Measurements from ENCODE around the gene NR1H2.

NR1H2 gene

DNA sequence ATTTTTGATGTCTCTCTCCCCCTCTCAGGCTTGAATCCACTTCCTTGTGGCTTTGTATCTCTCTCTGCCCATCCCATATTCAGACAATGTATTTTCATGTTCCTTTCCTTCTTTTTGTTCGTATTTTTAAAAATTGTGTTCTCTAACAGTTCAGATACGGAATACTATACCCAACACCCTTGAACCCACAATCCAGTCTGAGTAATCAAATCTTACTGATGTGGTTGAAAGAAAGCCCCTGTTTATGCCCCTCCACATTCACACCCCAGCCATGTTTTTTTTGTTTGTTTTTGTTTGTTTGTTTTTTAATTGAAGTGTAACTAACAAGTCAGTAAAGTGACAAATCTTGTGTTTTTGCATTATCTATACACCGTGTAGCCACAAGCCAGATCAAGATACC, 43.9 kb downstream of the NR1H2 start:
- ChIA-PET CTCF (interaction anchor here (1.5 to 3.9 kb wide), 4 partner anchors 8 to 136 kb away, joined by 3 to 14 read pairs (median 4); no protein-coding TSS in a partner anchor), POLR2A (no interaction called here)
- TF ChIP-seq, protein P1, sequence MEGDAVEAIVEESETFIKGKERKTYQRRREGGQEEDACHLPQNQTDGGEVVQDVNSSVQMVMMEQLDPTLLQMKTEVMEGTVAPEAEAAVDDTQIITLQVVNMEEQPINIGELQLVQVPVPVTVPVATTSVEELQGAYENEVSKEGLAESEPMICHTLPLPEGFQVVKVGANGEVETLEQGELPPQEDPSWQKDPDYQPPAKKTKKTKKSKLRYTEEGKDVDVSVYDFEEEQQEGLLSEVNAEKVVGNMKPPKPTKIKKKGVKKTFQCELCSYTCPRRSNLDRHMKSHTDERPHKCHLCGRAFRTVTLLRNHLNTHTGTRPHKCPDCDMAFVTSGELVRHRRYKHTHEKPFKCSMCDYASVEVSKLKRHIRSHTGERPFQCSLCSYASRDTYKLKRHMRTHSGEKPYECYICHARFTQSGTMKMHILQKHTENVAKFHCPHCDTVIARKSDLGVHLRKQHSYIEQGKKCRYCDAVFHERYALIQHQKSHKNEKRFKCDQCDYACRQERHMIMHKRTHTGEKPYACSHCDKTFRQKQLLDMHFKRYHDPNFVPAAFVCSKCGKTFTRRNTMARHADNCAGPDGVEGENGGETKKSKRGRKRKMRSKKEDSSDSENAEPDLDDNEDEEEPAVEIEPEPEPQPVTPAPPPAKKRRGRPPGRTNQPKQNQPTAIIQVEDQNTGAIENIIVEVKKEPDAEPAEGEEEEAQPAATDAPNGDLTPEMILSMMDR (IDR thresholded peaks at IDR 0.05; ENCODE audit: control extremely low read depth, extremely low read depth, low read depth, missing control alignments), result no peak
- DNase-seq (ENCODE audit: extremely low spot score), result no peak

DNA sequence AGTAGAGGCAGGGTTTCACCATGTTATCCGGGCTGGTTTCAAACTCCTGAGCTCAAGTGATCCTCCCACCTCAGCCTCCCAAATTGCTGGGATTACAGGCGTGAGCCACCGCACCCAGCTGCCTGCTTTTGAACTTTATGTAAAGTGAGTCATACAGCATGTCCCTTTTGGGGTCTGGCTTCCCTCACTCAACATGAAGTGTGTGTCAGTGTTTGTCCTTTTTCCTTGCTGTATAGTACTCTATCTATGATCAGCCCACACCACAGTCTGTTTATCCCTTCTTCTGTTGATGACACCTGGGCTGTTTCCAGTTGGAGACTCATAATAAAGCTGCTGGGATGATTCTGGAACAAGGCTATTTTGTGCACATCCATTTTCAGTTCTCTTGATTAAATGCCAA, 44.6 kb downstream of the NR1H2 start:
- TF ChIP-seq, protein P1 (IDR thresholded peaks at IDR 0.05; ENCODE audit: control extremely low read depth, extremely low read depth, low read depth, missing control alignments), result no peak
- no peak for DNase-seq (ENCODE audit: extremely low spot score)
- POLR2A ChIA-PET, result interaction anchor here (0.5 kb wide), 1 partner anchor 9 kb away, joined by 5 read pairs; no protein-coding TSS in a partner anchor
- CTCF ChIA-PET, result interaction anchor here (1.5 to 1.7 kb wide), 3 partner anchors 40 to 135 kb away, joined by 3 to 5 read pairs (median 3); no protein-coding TSS in a partner anchor

DNA sequence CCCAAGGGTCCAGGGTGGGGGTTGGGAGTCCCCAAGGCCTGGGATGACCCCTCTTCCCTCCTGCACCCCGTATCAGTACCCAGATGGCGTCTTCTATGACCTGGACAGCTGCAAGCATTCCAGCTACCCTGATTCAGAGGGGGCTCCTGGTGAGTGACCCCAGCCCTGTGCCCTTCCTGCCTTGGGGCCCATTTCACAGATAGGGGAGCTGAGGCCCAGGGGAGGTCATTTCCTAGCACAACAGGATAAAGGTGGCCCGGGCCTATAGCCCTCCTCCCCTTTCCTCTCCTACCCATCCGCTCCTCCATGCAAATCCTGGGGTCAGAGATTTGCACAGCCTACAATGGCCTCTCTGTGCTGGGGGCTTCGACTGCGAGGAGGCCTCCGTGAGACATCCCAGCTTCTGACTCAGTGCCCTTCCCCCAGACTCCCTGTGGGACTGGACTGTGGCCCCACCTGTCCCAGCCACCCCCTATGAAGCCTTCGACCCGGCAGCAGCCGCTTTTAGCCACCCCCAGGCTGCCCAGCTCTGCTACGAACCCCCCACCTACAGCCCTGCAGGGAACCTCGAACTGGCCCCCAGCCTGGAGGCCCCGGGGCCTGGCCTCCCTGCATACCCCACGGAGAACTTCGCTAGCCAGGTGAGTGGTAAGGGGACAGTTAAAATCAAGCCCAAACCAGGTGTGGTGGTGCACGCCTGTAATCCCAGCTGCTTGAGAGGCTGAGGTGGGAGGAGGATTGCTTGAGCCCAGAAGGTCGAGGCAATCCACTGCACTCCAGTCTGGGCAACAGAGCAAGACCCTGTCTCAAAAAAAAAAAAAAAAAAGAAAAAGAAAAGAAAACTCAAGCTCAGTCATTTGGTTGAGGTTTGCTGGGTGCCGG, 46.4 kb downstream of the NR1H2 start:
- CTCF ChIA-PET, result interaction anchor here (0.7 to 2.1 kb wide), 3 partner anchors 40 to 94 kb away, joined by 3 to 6 read pairs (median 4); partner anchors contain the start of gene KCNC3

DNA sequence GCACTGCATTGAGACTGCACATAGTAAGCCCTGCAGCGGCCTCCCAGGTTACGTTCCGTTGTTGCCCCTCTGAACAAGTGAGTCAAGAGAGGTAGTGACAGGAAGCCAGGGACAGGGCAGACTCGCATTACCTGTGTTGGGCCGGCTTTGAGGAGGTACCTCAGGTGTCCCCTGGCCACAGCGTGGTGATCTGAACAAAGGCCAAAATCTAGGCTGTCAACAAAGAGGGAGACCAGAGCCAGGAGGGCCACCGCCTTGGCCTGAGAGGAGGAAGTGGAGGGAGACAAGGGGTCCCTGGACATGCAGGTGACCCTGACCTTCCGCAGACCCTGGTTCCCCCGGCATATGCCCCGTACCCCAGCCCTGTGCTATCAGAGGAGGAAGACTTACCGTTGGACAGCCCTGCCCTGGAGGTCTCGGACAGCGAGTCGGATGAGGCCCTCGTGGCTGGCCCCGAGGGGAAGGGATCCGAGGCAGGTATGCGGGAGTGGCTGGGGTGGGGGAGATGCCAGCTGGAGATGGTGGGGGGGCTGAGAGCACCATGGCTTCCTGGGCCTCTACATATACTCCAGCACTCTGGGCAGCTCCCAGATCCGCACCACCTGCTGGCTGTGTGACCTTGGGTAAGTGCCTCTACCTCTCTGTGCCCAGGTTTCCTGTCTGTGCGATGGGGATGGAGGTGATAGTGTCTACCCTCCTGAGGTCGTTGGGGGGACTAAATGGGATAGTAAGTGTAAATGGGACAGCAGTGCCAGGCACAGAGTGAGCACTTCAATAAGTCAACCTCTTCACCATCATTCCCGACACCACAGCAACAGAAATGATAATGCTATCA, 47.2 kb downstream of the NR1H2 start:
- DNase-seq (ENCODE audit: extremely low spot score), result no peak
- ChIA-PET CTCF (interaction anchor here (0.7 to 3.4 kb wide), 4 partner anchors 39 to 95 kb away, joined by 3 to 10 read pairs (median 5); partner anchors contain the start of gene KCNC3), POLR2A (no interaction called here)
- TF ChIP-seq, protein P1 (IDR thresholded peaks at IDR 0.05; ENCODE audit: control extremely low read depth, extremely low read depth, low read depth, missing control alignments), result no peak

More for the DNA sequence above, 46.4 kb downstream of the NR1H2 start:
- TF ChIP-seq, protein P1 (IDR thresholded peaks at IDR 0.05; ENCODE audit: control extremely low read depth, extremely low read depth, low read depth, missing control alignments), result no peak
- no peak for DNase-seq (ENCODE audit: extremely low spot score)
- POLR2A ChIA-PET, result no interaction called here

DNA sequence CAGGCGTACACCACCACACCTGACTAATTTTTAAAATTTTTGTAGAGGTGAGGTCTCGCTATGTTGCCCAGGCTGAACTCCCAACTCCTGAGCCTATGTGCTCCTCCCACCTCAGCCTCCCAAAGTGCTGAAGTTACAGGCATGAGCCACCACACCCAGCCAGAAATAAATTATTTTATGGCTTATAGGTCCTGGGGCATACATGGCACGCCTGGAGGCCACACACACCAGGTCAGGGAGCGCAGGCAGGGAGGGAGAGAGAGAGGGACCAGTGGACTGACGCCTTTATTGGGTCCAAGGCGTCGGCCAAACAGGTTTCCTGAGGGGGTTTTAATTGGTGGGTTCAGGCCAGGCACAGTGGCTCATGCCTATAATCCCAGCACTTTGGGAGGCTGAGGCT, 49.3 kb downstream of the NR1H2 start:
- DNase-seq (ENCODE audit: extremely low spot score), result no peak
- ChIA-PET CTCF (interaction anchor here (1.5 to 4.0 kb wide), 3 partner anchors 7 to 68 kb away, joined by 6 to 14 read pairs (median 10); partner anchors contain the start of gene SPIB), POLR2A (no interaction called here)
- TF ChIP-seq, protein P1 (IDR thresholded peaks at IDR 0.05; ENCODE audit: control extremely low read depth, extremely low read depth, low read depth, missing control alignments), result no peak
